ENCODE measurements around the gene SYCE1. TPM values are rescaled to one million over a fixed set of nuclear protein-coding genes. Genes with fewer than 3 reads are reported as not detected.
"Not testable (repeated sequence)": the region's sequence is repeated elsewhere in the genome, so short reads cannot be mapped to it uniquely, and the experiment has no call there.

SYCE1 gene
- total RNA-seq, 1 donor = 0.72 TPM

- H3K9me3 ChIP-seq (ENCODE audit: low read depth, low read length); H3K4me2 ChIP-seq (ENCODE audit: insufficient read depth, low read length); H3K27me3 ChIP-seq (ENCODE audit: insufficient read depth, low read length); H4K20me1 ChIP-seq (ENCODE audit: insufficient read depth, low read length); H2AFZ ChIP-seq (ENCODE audit: low read length); H3K27ac ChIP-seq (ENCODE audit: low read depth, low read length); DNase-seq (ENCODE audit: insufficient read length, low spot score, missing footprints); H3K4me3 ChIP-seq (ENCODE audit: insufficient read depth, low read length); H3K79me2 ChIP-seq (ENCODE audit: insufficient read depth, low read length); H3K4me1 ChIP-seq (ENCODE audit: insufficient read depth, low read length); H3K36me3 ChIP-seq (ENCODE audit: insufficient read depth, low read length): not testable (repeated sequence)
These were observed 3.6 kb upstream of the SYCE1 start for GRCh38 chr10:133568831-133569527.

GRCh38 chr10:133568287-133568614 lies 2.9 kb upstream of the SYCE1 start:
- Histone ChIP-seq H3K4me1 (ENCODE audit: insufficient read depth, low read length) (no peaks in the 10 kb centered on the region), H3K27ac (ENCODE audit: low read depth, low read length) (no peak overlapping the region), H3K36me3 (ENCODE audit: insufficient read depth, low read length) (no peaks in the 10 kb centered on the region), H3K9me3 (ENCODE audit: low read depth, low read length) (peaks cover 3% of the 10 kb centered on the region), H3K79me2 (ENCODE audit: insufficient read depth, low read length) (no peaks in the 10 kb centered on the region), H3K4me3 (ENCODE audit: insufficient read depth, low read length) (no peak overlapping the region), H4K20me1 (ENCODE audit: insufficient read depth, low read length) (no peaks in the 10 kb centered on the region), H2AFZ (ENCODE audit: low read length) (no peak overlapping the region), H3K27me3 (ENCODE audit: insufficient read depth, low read length) (no peaks in the 10 kb centered on the region), H3K4me2 (ENCODE audit: insufficient read depth, low read length) (no peak overlapping the region)
- no peak for TF ChIP-seq CTCF (IDR thresholded peaks at IDR 0.05; ENCODE audit: extremely low read depth, low read depth, low read length)
- no peak for DNase-seq (ENCODE audit: insufficient read length, low spot score, missing footprints)

GRCh38 chr10:133567609-133568286 lies 2.4 kb upstream of the SYCE1 start:
- Histone ChIP-seq H3K27ac (ENCODE audit: low read depth, low read length) (no peak overlapping the region), H3K4me2 (ENCODE audit: insufficient read depth, low read length) (no peak overlapping the region), H2AFZ (ENCODE audit: low read length) (no peak overlapping the region), H3K27me3 (ENCODE audit: insufficient read depth, low read length) (no peaks in the 10 kb centered on the region), H3K79me2 (ENCODE audit: insufficient read depth, low read length) (no peaks in the 10 kb centered on the region), H3K36me3 (ENCODE audit: insufficient read depth, low read length) (no peaks in the 10 kb centered on the region), H4K20me1 (ENCODE audit: insufficient read depth, low read length) (no peaks in the 10 kb centered on the region), H3K9me3 (ENCODE audit: low read depth, low read length) (no peaks in the 10 kb centered on the region), H3K4me1 (ENCODE audit: insufficient read depth, low read length) (no peaks in the 10 kb centered on the region), H3K4me3 (ENCODE audit: insufficient read depth, low read length) (no peak overlapping the region)
- TF ChIP-seq CTCF (IDR thresholded peaks at IDR 0.05; ENCODE audit: extremely low read depth, low read depth, low read length) = no peak
- DNase-seq (ENCODE audit: insufficient read length, low spot score, missing footprints) = no peak

GRCh38 chr10:133567119-133567518 lies 1.7 kb upstream of the SYCE1 start:
- DNase-seq (ENCODE audit: insufficient read length, low spot score, missing footprints) = peak; percentile 36
- Histone ChIP-seq H3K36me3 (ENCODE audit: insufficient read depth, low read length) (no peaks in the 10 kb centered on the region), H3K4me3 (ENCODE audit: insufficient read depth, low read length) (no peak overlapping the region), H2AFZ (ENCODE audit: low read length) (no peak overlapping the region), H4K20me1 (ENCODE audit: insufficient read depth, low read length) (no peaks in the 10 kb centered on the region), H3K9me3 (ENCODE audit: low read depth, low read length) (no peaks in the 10 kb centered on the region), H3K27ac (ENCODE audit: low read depth, low read length) (no peak overlapping the region), H3K4me2 (ENCODE audit: insufficient read depth, low read length) (no peak overlapping the region), H3K79me2 (ENCODE audit: insufficient read depth, low read length) (no peaks in the 10 kb centered on the region), H3K4me1 (ENCODE audit: insufficient read depth, low read length) (no peaks in the 10 kb centered on the region), H3K27me3 (ENCODE audit: insufficient read depth, low read length) (no peaks in the 10 kb centered on the region)
- TF ChIP-seq CTCF (IDR thresholded peaks at IDR 0.05; ENCODE audit: extremely low read depth, low read depth, low read length) = no peak
